Mesenchymal stem cell (in vitro differentiated cells and primary cell): ENCODE results near the gene RNLS.

ENCODE experiments used
- DNase-seq: peaks from one replicate; pipeline ENCODE4 v3.0.0-alpha.2; 2013
- H2AFZ ChIP-seq: one replicate; pipeline ENCODE4 v1.6.1; 2013; ENCODE audit warnings: low read depth, mild to moderate bottlenecking, control low read depth, inconsistent platforms, low read length, moderate library complexity
- H2AK5ac ChIP-seq: 2 replicates; pipeline ENCODE4 v1.6.1; 2013; ENCODE audit warnings: low read length, moderate library complexity, mild to moderate bottlenecking, inconsistent platforms; ENCODE audit not compliant: severe bottlenecking
- H2BK120ac ChIP-seq: one replicate; pipeline ENCODE4 v1.6.1; 2013; ENCODE audit warnings: low read depth, mild to moderate bottlenecking, inconsistent platforms, low read length, moderate library complexity
- H2BK12ac ChIP-seq, 2 experiments: one replicate each; pipeline ENCODE4 v1.6.1; 2013; ENCODE audit warnings: inconsistent platforms in 2 of 2, low read length in 2 of 2, mild to moderate bottlenecking in 2 of 2, moderate library complexity in 2 of 2, control low read depth in 1 of 2
- H2BK15ac ChIP-seq: one replicate; pipeline ENCODE4 v1.6.1; 2013; ENCODE audit warnings: mild to moderate bottlenecking, low read depth, inconsistent platforms; ENCODE audit not compliant: poor library complexity, severe bottlenecking
- H2BK5ac ChIP-seq: 2 replicates; pipeline ENCODE4 v1.6.1; 2013; ENCODE audit warnings: low read depth, mild to moderate bottlenecking, low read length, control low read depth, inconsistent platforms; ENCODE audit not compliant: poor library complexity, severe bottlenecking
- H3K14ac ChIP-seq, 2 experiments: one replicate each; pipeline ENCODE4 v1.6.1; 2013; ENCODE audit warnings: inconsistent platforms in 2 of 2, low read length in 2 of 2, control low read depth in 1 of 2, mild to moderate bottlenecking in 1 of 2, moderate library complexity in 1 of 2
- H3K18ac ChIP-seq, 2 experiments: one replicate each; pipeline ENCODE4 v1.6.1; 2013; ENCODE audit warnings: inconsistent platforms in 2 of 2, low read length in 2 of 2, control low read depth in 1 of 2, low read depth in 1 of 2, mild to moderate bottlenecking in 1 of 2
- H3K23ac ChIP-seq, 2 experiments: one replicate each; pipeline ENCODE4 v1.6.1; 2013; ENCODE audit warnings: inconsistent platforms in 2 of 2, low read length in 2 of 2, mild to moderate bottlenecking in 2 of 2, moderate library complexity in 2 of 2, control low read depth in 1 of 2
- H3K27ac ChIP-seq: 2 replicates; pipeline ENCODE4 v1.5.1; 2013; ENCODE audit warnings: mild to moderate bottlenecking, moderate library complexity, low read length, control low read depth, inconsistent platforms; ENCODE audit not compliant: poor library complexity, severe bottlenecking
- H3K27me3 ChIP-seq, 2 experiments: 2 replicates each; pipeline versions ENCODE4 v1.6.1 to v1.7.0; 2013; ENCODE audit warnings: low read length in 2 of 2, mild to moderate bottlenecking in 2 of 2, moderate library complexity in 2 of 2, control low read depth in 1 of 2, inconsistent platforms in 1 of 2; ENCODE audit not compliant: control insufficient read depth in 1 of 2, insufficient read depth in 1 of 2
- H3K36me3 ChIP-seq, 2 experiments: 2 replicates each; pipeline versions ENCODE4 v1.6.1 to v1.7.0; 2013; ENCODE audit warnings: low read length in 2 of 2, control low read depth in 1 of 2, inconsistent platforms in 1 of 2, low read depth in 1 of 2, mild to moderate bottlenecking in 1 of 2; ENCODE audit not compliant: insufficient read depth in 2 of 2, control insufficient read depth in 1 of 2
- H3K4ac ChIP-seq, 2 experiments: one replicate each; pipeline ENCODE4 v1.6.1; 2013; ENCODE audit warnings: inconsistent platforms in 2 of 2, low read length in 2 of 2, mild to moderate bottlenecking in 2 of 2, moderate library complexity in 2 of 2, control low read depth in 1 of 2, low read depth in 1 of 2
- H3K4me1 ChIP-seq: 2 replicates; pipeline ENCODE4 v1.6.1; 2013; ENCODE audit warnings: low read depth, low read length, control low read depth; ENCODE audit not compliant: control insufficient read depth, insufficient read depth
- H3K4me2 ChIP-seq: 2 replicates; pipeline ENCODE4 v1.6.1; 2013; ENCODE audit warnings: low read length, mild to moderate bottlenecking, inconsistent platforms; ENCODE audit not compliant: poor library complexity, severe bottlenecking
- H3K4me3 ChIP-seq, 2 experiments: 2 replicates each; pipeline versions ENCODE4 v1.5.1 to v1.7.0; 2013; ENCODE audit warnings: low read length in 2 of 2, mild to moderate bottlenecking in 2 of 2, control low read depth in 1 of 2, low read depth in 1 of 2; ENCODE audit not compliant: insufficient read depth in 1 of 2
- H3K79me1 ChIP-seq: replicated peaks from 2 replicates; pipeline ENCODE4 v1.6.1; 2013; ENCODE audit warnings: mild to moderate bottlenecking, control low read depth, low read length, inconsistent platforms; ENCODE audit not compliant: poor library complexity, severe bottlenecking
- H3K9ac ChIP-seq: 2 replicates; pipeline ENCODE4 v1.7.0; 2013; ENCODE audit warnings: mild to moderate bottlenecking, low read length, moderate library complexity
- H3K9me3 ChIP-seq: 2 replicates; pipeline ENCODE4 v1.7.0; 2013; ENCODE audit warnings: mild to moderate bottlenecking, low read length; ENCODE audit not compliant: control insufficient read depth
- H4K8ac ChIP-seq: one replicate; pipeline ENCODE4 v1.6.1; 2013; ENCODE audit warnings: inconsistent platforms, mild to moderate bottlenecking, low read length, moderate library complexity
- H4K91ac ChIP-seq: one replicate; pipeline ENCODE4 v1.6.1; 2013; ENCODE audit warnings: mild to moderate bottlenecking, low read length, inconsistent platforms
- WGBS: methylation state at CpG from one replicate; pipeline ENCODE4 v1.1.7; 2013; ENCODE audit warnings: mixed read lengths; 5-methylcytosine and 5-hydroxymethylcytosine counted together

Gene RNLS

DNA sequence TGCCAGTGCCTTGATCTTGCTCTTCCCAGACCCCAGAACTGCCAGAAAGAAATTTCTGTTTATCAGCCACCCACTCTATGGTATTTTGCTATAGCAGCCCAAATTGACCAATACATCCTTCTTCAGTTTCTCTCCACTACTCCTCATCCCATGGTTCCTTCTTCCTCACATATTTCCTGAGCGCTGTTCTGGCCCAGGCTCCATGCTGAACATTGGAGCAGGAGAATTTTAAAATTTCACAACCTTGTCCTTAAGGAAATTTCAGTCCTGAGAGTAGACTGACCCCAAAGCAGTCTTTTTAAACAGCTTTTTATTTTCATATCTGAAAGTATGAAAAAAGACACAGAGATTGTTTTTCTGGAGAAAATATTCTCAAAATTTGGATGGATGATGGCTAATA, 297.1 kb downstream of the RNLS start:
- Histone ChIP-seq H3K4me3 (no peak overlapping the region), H3K18ac (no peak overlapping the region), H3K23ac (no peak overlapping the region), H3K36me3 (no peaks in the 10 kb centered on the region), H3K27ac (no peak overlapping the region), H3K4ac (no peak overlapping the region), H3K79me1 (no peaks in the 10 kb centered on the region), H4K8ac (no peak overlapping the region), H2AFZ (no peak overlapping the region), H2BK12ac (no peak overlapping the region), H2BK5ac (no peak overlapping the region), H3K9ac (no peak overlapping the region), H3K4me1 (peaks cover 2% of the 10 kb centered on the region), H3K27me3 (no peaks in the 10 kb centered on the region), H4K91ac (no peak overlapping the region), H3K4me2 (no peak overlapping the region), H2BK120ac (no peak overlapping the region), H2AK5ac (no peak overlapping the region), H2BK15ac (no peak overlapping the region), H3K9me3 (no peaks in the 10 kb centered on the region), H3K14ac (no peak overlapping the region)
- DNase-seq, result no peak
- 85% methylated on average over 1 of the region's 1 CpG for WGBS

DNA sequence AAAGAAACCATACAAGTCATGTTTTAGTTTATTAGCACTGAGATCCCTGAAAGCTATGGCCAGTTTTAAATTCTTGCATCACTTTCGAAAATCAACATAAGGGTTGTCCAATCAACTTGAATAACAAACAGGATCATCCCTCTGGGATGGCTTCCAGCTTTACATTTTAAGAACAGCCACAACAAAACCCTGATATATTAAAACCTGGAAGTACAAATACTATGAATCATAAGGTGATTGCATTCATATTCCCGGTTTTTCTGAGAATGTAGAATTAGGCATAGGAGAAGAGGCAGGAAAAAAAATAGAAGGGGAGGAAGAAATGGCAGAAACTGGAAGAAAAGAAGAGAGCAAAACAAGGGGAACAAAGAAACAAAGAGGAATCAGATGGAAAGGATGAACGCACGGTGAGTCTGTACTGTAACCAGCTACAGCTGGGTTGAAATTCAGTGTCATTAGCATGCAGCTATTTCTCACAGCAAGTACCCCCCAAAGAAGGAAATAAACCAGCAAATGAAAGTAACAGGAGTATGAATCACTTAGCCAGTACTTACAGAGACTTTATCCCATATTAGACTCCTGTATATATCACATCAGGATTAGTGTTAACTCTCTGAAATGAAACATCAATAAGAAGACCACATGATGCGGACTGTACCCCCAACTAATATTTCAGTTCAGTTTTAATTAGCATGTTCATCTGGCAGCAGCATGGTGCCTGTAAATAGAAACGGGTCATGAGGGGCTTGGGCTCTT, 301.3 kb downstream of the RNLS start:
- no peak overlapping the region for H4K91ac ChIP-seq
- 60% methylated on average over 4 of the region's 6 CpGs for WGBS
- H3K79me1 ChIP-seq, result no peaks in the 10 kb centered on the region
- no peaks in the 10 kb centered on the region for H3K27me3 ChIP-seq
- H3K23ac ChIP-seq, result no peak overlapping the region
- H2BK15ac ChIP-seq, result no peak overlapping the region
- no peak overlapping the region for H3K14ac ChIP-seq
- no peak overlapping the region for H4K8ac ChIP-seq
- H2AK5ac ChIP-seq, result peak overlapping the region; percentile 84
- peak overlapping the region in 1 of 2 experiments; percentile 70 for H3K4me3 ChIP-seq
- no peak overlapping the region for H3K4me2 ChIP-seq
- peak overlapping the region; percentile 70 for H3K27ac ChIP-seq
- H3K4me1 ChIP-seq, result peaks cover 3% of the 10 kb centered on the region
- H3K36me3 ChIP-seq, result no peaks in the 10 kb centered on the region
- no peaks in the 10 kb centered on the region for H3K9me3 ChIP-seq
- no peak overlapping the region for H3K4ac ChIP-seq
- H3K9ac ChIP-seq, result peak overlapping the region; percentile 77
- no peak overlapping the region for H2BK120ac ChIP-seq
- H2BK12ac ChIP-seq, result no peak overlapping the region
- no peak overlapping the region for H3K18ac ChIP-seq
- DNase-seq, result peak; percentile 73
- no peak overlapping the region for H2AFZ ChIP-seq
- H2BK5ac ChIP-seq, result no peak overlapping the region

DNA sequence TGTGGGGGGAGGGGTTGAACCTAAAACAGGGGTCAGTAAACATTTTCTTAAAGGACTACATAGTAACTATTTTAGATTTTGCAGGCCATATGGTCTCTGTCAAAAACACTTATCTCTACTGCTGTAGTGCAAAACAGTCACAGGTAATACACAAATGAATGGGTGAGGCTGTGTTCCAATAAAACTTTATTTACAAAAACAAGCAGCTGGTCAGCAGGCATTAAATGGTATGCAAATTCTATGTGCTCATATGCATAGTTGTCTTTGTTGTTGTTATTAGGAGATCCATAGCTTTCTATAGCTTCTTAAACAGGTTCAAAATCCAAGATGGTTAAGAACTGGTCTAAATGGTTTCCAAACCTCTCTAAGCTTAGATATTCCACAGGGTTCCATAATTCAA, 302.6 kb downstream of the RNLS start:
- H2BK15ac ChIP-seq, result no peak overlapping the region
- no peak overlapping the region for H3K4me3 ChIP-seq
- H3K4ac ChIP-seq, result no peak overlapping the region
- H2BK12ac ChIP-seq, result no peak overlapping the region
- no peak overlapping the region for H4K91ac ChIP-seq
- H3K14ac ChIP-seq, result no peak overlapping the region
- no peaks in the 10 kb centered on the region for H3K79me1 ChIP-seq
- H3K27ac ChIP-seq, result no peak overlapping the region
- H3K23ac ChIP-seq, result no peak overlapping the region
- H3K27me3 ChIP-seq, result no peaks in the 10 kb centered on the region
- no peak overlapping the region for H2BK120ac ChIP-seq
- H3K36me3 ChIP-seq, result no peaks in the 10 kb centered on the region
- peaks cover 3% of the 10 kb centered on the region for H3K4me1 ChIP-seq
- no peaks in the 10 kb centered on the region for H3K9me3 ChIP-seq
- H3K9ac ChIP-seq, result no peak overlapping the region
- no peak for DNase-seq
- no peak overlapping the region for H2AFZ ChIP-seq
- H3K4me2 ChIP-seq, result no peak overlapping the region
- no peak overlapping the region for H2BK5ac ChIP-seq
- H3K18ac ChIP-seq, result no peak overlapping the region
- no peak overlapping the region for H2AK5ac ChIP-seq
- no peak overlapping the region for H4K8ac ChIP-seq

DNA sequence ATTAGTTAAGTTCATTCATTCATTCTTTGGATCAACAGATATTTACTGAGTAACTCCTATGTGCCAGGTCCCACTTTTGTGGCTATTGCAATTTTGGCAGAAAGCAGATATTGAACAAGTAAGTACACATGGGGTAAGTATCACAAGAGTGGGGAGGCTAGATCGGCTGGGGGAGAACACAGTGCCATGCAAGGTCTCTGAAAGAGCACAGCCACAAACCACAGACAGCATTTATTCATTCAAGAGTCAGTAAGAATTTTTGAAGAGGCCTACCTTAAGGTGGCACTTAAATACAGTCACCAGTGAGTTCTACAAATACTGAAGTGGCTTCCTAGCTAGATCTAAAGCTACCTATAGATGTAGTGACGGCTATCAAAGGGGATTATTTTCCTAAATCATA, 304.2 kb downstream of the RNLS start:
- Histone ChIP-seq H2BK12ac (no peak overlapping the region), H3K9ac (no peak overlapping the region), H3K36me3 (no peaks in the 10 kb centered on the region), H2BK15ac (no peak overlapping the region), H3K4me1 (peaks cover 3% of the 10 kb centered on the region), H4K91ac (no peak overlapping the region), H3K27me3 (no peaks in the 10 kb centered on the region), H3K4me3 (no peak overlapping the region), H3K4ac (no peak overlapping the region), H2BK5ac (no peak overlapping the region), H3K23ac (no peak overlapping the region), H3K14ac (no peak overlapping the region), H3K79me1 (no peaks in the 10 kb centered on the region), H3K4me2 (no peak overlapping the region), H3K18ac (no peak overlapping the region), H3K9me3 (no peaks in the 10 kb centered on the region), H2AFZ (no peak overlapping the region), H3K27ac (no peak overlapping the region), H4K8ac (no peak overlapping the region), H2AK5ac (no peak overlapping the region), H2BK120ac (no peak overlapping the region)
- DNase-seq, result no peak
- WGBS, result 40% methylated on average over 1 of the region's 2 CpGs
